Right ventricle myocardium superior (tissue), 1 donor: Measurements from ENCODE around the gene ZNF555. TPM values are rescaled to one million over a fixed set of nuclear protein-coding genes. Genes with fewer than 3 reads are reported as not detected.
A peak's percentile ranks its signal among the peaks of the same experiment; 100 is the strongest.
"Not testable (repeated sequence)": the region's sequence is repeated elsewhere in the genome, so short reads cannot be mapped to it uniquely, and the experiment has no call there.

ENCODE experiments used
- ATAC-seq: fragments of 200-7000 bp; cut with Tn5 transposase; one replicate; pipeline ENCODE4 v1.9.1; 2020; ENCODE audit warnings: mild to moderate bottlenecking; ENCODE audit not compliant: poor library complexity
- DNase-seq: peaks from one replicate; pipeline ENCODE4 v3.0.0-alpha.2; 2020
- intact Hi-C: fragments of 100-400 bp; cut with DNase I; formaldehyde crosslinking; loops from one replicate; pipeline ENCODE4 v1.11.2; 2022
- long read RNA-seq: library from polyadenylated mRNA; unstranded; transcript quantifications from one replicate; pipeline ENCODE4 v2.0.0, GENCODE V29; 2021
- total RNA-seq: library from RNA; stranded (reverse); fragmentation: NEBNext Ultra II Directional; extraction: Animal tissue kit (Norgen Biotek cat#: 25700); gene quantifications from one replicate; pipeline ENCODE4 v1.2.1, GENCODE V29; 2021
- donor health status: DM: no; HTN: yes; CAD: no; lungs with severe emphysema.

ZNF555 gene
- total RNA-seq, result 7.7 TPM
- long read RNA-seq, full-length matches to known transcripts, result 13 of 17 reads
- long read RNA-seq, partial matches to known transcripts, result 0 of 17 reads
- long read RNA-seq, other reads (novel, unspliced or antisense), result 4 of 17 reads

- DNase-seq (peak; percentile 100), ATAC-seq (peak; percentile 97)
- intact Hi-C loops, result no loop called here
Measured at GRCh38 chr19:2840794-2841791, at the start of gene ZNF555. Gene ZNF555 (plus strand): TSS chr19:2841475. CDS start chr19:2841573, 98 bp downstream.

DNA sequence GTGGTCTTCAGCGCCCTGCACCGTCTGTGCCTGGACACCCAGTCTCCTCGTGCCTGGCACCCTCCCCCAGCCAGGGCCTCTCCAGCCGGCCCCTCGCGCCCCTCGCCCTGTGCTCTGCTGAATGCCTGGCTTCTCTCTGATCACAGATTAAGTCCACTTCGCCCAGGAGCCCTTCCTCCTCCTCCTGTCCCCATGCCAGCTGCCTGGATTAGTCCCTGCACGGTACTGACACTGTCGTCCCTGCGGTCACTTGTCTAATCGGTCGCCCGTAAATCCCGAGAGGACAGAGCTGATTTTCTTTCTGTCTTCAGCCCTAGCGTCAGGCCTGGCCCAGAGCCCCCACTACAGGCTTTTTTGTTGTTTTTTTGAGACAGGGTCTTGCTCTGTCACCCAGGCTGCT is 49.4 kb upstream of the ZNF555 start:
- DNase-seq (no peak), ATAC-seq (peak; percentile 40)
- intact Hi-C loops, result no loop called here

GRCh38 chr19:2792666-2793065 is 48.6 kb upstream of the ZNF555 start:
- DNase-seq, intact Hi-C loops, ATAC-seq: not testable (repeated sequence)

GRCh38 chr19:2793126-2793525 is 48.1 kb upstream of the ZNF555 start:
- ATAC-seq (no peak), DNase-seq (no peak)
- intact Hi-C loops, result no loop called here

DNA sequence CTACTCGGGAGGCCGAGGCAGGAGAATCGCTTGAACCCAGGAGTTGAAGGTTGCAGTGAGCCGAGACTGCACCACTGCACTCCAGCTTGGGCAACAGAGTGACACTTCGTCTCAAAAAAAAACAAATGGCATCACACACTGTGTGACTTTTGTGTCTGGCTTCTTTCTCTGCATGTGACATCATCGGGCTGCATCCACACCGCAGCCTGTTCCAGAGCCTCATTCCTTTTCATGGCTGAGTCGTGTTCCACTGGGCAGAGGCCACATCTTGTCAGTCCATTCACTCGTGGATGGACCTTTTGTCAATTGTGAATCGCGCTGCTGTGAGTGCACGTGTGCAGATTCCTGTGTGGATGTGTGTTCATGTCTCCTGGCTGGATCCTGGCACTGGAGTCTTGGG is 47.7 kb upstream of the ZNF555 start:
- intact Hi-C loops, result no loop called here
- no peak for ATAC-seq
- no peak for DNase-seq

- no peak for ATAC-seq
- intact Hi-C loops, result no loop called here
Measured at GRCh38 chr19:2795827-2796658, 45.2 kb upstream of the ZNF555 start.

GRCh38 chr19:2796659-2797266 is 44.5 kb upstream of the ZNF555 start:
- intact Hi-C loops, result no loop called here
- DNase-seq (peak; percentile 65), ATAC-seq (peak; percentile 56)

More at GRCh38 chr19:2795827-2796658, 45.2 kb upstream of the ZNF555 start:
- no peak for DNase-seq

DNA sequence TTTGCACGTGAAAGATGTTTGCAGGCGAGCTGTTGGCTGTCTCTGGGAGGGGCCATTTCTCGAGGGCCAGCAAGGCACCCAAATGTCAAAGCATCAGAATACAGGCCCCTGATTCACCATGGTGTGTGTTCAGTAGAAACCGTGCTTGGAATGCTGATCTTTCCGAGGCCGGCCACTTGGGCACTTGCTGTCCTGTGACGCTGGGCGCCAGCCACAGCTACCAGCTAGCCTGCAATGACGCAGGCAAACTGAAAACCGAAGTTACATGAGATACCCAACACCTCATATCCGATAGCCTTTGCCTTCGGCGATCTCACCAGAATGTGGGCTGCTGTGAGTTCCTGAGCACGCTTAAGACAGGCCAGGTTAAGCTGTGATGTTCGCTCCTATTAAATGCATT is 44.0 kb upstream of the ZNF555 start:
- DNase-seq, result peak; percentile 65
- intact Hi-C loops, result no loop called here
- peak; percentile 68 for ATAC-seq

- intact Hi-C loops, result no loop called here
- DNase-seq, result no peak
- ATAC-seq, result no peak
Measured at GRCh38 chr19:2798158-2798685, 43.1 kb upstream of the ZNF555 start.

GRCh38 chr19:2798733-2799132 is 42.5 kb upstream of the ZNF555 start:
- ATAC-seq (peak; percentile 71), DNase-seq (peak; percentile 80)
- intact Hi-C loops, result no loop called here

GRCh38 chr19:2799273-2800020 is 41.8 kb upstream of the ZNF555 start:
- ATAC-seq (no peak), DNase-seq (no peak)
- intact Hi-C loops, result no loop called here

DNA sequence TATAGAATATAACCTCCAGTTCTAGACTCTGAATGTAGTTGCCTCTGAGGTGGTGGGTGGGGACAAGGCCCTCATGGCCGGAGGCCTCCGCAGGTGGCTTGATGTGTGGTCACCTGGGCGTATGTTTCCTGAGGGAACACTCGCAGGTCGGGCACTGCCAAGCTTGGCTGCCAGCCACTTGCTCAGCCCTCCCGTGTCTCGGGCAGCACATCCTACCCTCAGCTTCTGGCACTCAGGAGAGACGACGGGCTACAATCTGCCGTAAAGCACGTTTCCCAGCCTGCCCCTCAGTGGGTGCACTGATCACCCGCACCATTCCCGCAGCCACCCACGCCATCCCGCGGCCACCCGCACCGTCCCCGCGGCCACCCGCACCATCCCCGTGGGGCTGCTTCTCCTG is 40.8 kb upstream of the ZNF555 start:
- intact Hi-C loops, result no loop called here
- DNase-seq, result peak; percentile 64
- peak; percentile 24 for ATAC-seq

DNA sequence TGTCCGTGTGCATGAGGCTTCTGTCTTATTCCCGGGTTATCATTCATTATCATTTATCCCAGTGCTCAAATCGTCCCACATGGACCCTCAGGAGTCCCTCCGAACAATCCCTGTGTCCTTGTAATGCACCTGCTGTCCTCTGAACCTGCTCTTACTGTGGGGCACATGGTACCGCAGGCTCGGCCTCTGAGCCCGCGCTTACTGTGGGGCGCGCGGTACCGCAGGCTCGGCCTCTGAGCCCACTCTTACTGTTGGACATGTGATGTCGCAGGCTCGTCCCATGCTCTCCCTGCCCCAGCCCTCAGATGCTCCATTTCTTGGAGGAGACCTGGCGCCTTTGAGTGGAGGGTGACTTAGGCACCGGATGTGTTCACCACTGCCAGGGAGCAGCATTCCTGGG is 38.4 kb upstream of the ZNF555 start:
- DNase-seq (no peak), ATAC-seq (no peak)

DNA sequence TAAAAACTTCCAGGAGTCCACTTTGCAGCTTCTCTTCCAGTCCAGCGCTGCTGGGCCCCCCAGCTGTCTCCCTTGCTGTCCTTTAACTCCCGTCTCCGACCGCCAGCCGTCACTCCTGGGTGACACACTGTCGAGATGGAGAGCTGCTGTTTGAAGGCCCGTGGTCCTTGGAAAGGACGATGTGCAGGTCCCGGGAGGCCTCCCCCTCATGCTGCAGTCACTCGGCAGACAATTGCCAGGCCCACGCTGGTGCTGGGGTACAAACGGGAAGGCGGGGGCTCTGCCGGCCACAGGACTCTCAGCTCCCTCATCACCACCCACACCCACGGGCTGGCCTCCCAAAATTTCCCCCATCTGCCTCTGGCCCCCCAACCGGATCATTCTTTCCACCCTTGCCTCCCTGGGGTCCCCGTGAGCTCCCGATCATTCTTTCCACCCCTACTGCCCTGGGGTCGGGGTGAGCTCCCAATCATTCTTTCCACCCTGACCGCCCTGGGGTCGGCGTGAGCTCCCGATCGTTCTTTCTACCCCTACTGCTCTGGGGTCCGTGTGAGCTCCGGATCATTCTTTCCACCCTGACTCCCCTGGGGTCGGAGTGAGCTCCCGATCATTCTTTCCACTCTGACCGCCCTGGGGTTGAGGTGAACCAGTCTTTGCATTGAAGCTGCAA is 37.7 kb upstream of the ZNF555 start:
- DNase-seq (no peak), ATAC-seq (no peak)
- intact Hi-C loops, result no loop called here

More for the DNA sequence above, 38.4 kb upstream of the ZNF555 start:
- intact Hi-C loops, result no loop called here

DNA sequence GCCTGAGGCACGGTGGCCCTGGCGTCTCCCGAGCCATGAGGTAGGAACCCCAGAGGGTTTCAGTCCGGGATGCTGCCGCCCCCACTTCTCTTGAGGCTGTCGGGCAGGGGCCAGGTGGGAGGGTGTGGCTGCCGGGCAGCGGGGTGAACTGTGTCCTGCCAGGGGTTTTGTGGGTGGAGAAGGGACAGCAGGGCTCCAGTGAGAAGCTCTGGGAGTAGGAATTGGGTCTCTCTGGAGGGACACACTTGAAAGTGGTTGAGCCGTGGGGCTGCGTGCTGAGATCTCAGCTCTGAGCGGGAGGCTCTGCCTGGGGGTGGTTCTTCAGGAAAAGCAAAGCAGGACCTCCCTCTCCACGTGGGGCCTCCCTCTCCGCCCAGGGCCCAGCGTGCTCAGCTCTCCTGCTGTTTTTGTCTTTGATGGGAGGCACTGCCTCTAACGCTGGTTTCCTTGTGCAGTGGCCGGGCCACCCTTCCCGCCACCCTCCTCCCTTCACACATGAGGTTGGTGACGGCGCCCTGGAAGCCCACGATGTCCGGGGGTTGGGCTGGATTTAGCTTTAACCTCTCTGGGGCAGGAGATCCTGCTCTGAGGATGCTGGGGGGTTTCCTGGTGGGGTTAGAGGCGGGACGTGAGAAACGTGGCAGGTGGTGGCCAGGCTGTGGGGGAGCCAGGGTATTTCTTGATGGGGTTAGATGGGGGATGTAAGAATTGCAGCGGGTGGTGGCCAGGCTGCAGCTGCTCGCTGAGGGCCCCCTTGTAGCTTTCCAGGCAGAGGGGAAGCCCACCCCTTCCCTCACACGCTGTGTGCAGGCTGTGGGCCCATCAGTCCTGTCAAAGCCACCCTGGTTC is 36.9 kb upstream of the ZNF555 start:
- ATAC-seq (no peak), DNase-seq (no peak)
- intact Hi-C loops, result no loop called here

GRCh38 chr19:2805261-2805900 is 35.9 kb upstream of the ZNF555 start:
- DNase-seq, result no peak
- intact Hi-C loops, result no loop called here
- ATAC-seq, result no peak
